AG04450 (cell line): Measurements from ENCODE around the gene PRDX3. TPM values are rescaled to one million over a fixed set of nuclear protein-coding genes. Genes with fewer than 3 reads are reported as not detected.
"Not testable (repeated sequence)": the region's sequence is repeated elsewhere in the genome, so short reads cannot be mapped to it uniquely, and the experiment has no call there.

ENCODE experiments used
- CTCF ChIA-PET: fragments of 300-600, 350-600 bp; formaldehyde crosslinking; extraction: SDS; loops from one replicate; lab custom pipeline; 2022; ENCODE audit warnings: antibody characterized with exemption, inconsistent platforms; lab: Charles Lee
- POLR2A ChIA-PET: fragments of 350-600 bp; formaldehyde crosslinking; extraction: SDS; loops from one replicate; lab custom pipeline; 2021; ENCODE audit warnings: antibody characterized with exemption, inconsistent platforms; lab: Yijun Ruan, JAX
- DNase-seq: peaks from one replicate; pipeline ENCODE4 v3.0.0-alpha.2; 2011; ENCODE audit warnings: low read depth, low spot score
- H3K27ac ChIP-seq: one replicate; pipeline ENCODE4 v1.5.1; 2012; ENCODE audit warnings: low read depth, low read length, control low read depth
- H3K27me3 ChIP-seq: one replicate; pipeline ENCODE4 v1.6.0; 2012; ENCODE audit warnings: low read length; ENCODE audit not compliant: control insufficient read depth, insufficient read depth
- H3K4me3 ChIP-seq: 2 replicates; pipeline ENCODE4 v1.5.1; 2011; ENCODE audit warnings: mild to moderate bottlenecking, low read depth, low read length, control low read depth
- H3K9me3 ChIP-seq: 2 replicates; pipeline ENCODE4 v1.5.1; 2012; ENCODE audit warnings: low read length; ENCODE audit not compliant: control insufficient read depth, insufficient read depth
- CTCF ChIP-seq: IDR thresholded peaks from 2 replicates; pipeline ENCODE4 v1.5.1; 2011; ENCODE audit warnings: low read depth, low read length, control low read depth, inconsistent platforms
- polyA plus RNA-seq: library from polyadenylated mRNA; depleted of rRNA; stranded (reverse); fragments of >200 nt; gene quantifications from 2 replicates; pipeline ENCODE4 v1.2.3, GENCODE V29; 2011

The PRDX3 gene
- polyA plus RNA-seq, 1 experiment: 373 TPM

DNA sequence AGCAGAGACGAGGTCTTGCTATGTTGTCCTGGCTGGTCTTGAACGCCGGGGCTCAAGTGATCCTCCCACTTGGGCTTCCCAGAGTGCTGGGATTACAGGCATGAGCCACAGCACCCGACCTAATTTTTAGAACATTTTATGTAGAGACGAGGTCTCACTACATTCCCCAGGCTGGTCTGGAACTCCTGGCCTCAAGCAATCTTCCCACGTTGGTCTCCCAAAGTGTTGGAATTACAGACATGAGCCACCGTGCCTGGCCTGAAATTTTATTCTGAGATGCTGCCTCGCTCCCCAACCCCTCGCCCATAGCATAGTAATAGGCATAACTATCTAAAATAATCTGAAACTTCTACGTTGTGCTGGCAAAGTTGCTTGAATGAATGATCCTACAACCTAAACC lies 35.0 kb downstream of the PRDX3 start:
- no peaks in the 10 kb centered on the region for H3K27me3 ChIP-seq
- CTCF ChIA-PET: no interaction called here
- no peak overlapping the region for H3K4me3 ChIP-seq
- no peaks in the 10 kb centered on the region for H3K9me3 ChIP-seq
- TF ChIP-seq CTCF: no peak
- no peak for DNase-seq
- POLR2A ChIA-PET: no interaction called here
- no peak overlapping the region for H3K27ac ChIP-seq

GRCh38 chr10:119140603-119141245 lies 37.9 kb downstream of the PRDX3 start:
- Histone ChIP-seq H3K27ac (no peak overlapping the region), H3K9me3 (no peaks in the 10 kb centered on the region), H3K27me3 (no peaks in the 10 kb centered on the region), H3K4me3 (no peak overlapping the region)
- ChIA-PET CTCF (interaction anchor here (0.9 kb wide), 1 partner anchor 9 kb away, joined by 4 read pairs; no protein-coding TSS in a partner anchor), POLR2A (no interaction called here)
- DNase-seq: no peak
- TF ChIP-seq CTCF: no peak

DNA sequence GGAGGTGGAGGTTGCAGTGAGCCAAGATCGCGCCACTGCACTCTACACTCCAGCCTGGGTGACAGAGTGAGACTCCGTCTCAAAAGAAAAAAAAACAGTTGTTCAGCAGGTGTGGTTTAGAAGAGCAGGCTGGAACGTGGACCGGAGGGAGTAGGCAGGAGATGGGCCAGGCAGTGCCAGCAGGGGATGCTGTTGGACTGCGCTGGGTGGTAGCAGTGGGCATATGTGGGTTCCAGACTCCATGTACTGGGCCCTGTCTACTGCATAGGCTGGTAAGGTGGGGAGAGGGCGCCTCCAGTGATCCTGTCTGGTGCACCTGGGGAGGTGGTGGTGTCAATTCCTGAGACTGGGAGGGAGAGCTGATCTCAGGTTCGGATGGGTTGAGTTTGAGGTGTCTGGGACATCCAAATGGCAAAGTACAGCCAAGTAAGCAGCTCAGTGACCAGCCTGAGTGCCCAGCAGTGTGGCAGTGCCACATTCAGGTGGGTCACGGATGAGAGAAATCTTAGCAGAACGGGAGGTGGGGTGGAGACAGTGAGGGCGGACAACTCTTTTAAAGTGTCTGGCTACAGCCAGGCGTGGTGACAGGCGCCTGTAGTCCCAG lies 39.0 kb downstream of the PRDX3 start:
- Histone ChIP-seq H3K4me3 (no peak overlapping the region), H3K9me3 (no peaks in the 10 kb centered on the region), H3K27ac (no peak overlapping the region), H3K27me3 (no peaks in the 10 kb centered on the region)
- DNase-seq: no peak
- POLR2A ChIA-PET: no interaction called here
- CTCF ChIA-PET: interaction anchor here (0.6 to 0.9 kb wide), 2 partner anchors 10 to 68 kb away, joined by 3 to 4 read pairs; no protein-coding TSS in a partner anchor
- peak; percentile 70 for TF ChIP-seq CTCF

DNA sequence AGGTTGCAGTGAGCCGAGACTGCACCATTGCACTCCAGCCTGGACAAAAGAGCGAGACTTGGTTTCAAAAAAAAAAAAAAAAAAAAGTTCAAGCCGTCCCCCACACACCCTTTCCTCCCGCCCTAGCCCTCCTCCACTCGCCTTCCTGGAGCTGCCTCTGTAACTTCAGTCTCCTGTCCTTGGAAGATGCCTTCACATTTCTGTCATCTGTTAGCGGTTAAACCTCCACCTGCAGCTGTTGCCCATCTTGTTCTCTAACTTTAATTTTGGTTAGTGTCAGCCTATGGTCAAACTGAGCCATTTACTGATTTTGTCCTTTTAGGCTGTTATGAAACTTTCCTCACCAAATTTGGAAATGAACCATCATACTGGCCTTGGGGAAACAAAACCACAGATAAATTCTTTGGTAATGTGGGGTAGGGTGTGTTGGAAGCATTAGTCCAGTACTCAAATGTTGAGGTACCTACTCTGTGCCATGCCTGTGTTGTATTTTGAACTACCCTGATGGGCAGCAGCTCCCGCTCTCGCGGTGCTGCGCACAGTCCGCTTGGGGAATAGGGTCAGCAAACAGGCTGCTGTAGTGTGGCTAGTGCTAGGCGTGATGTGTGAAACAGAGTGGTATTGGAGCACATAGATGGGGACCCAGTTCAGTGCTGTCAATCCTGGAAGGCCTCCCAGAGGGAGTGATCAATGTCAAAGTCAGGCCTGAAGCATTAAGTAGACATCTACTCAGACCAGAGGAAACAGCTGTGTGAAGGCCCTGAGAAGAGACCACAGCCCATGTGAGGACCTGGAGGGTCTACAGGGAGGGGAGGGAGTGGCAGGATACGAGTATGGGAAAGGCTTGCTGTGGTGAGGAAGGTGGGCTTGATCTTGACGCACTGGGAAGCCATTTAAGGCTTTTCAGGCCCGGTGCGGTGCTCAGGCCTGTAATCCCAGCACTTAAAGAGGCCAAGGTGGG lies 40.0 kb downstream of the PRDX3 start:
- ChIA-PET POLR2A (interaction anchor here (0.7 kb wide), 1 partner anchor 34 kb away, joined by 5 read pairs; no protein-coding TSS in a partner anchor), CTCF (interaction anchor here (0.7 kb wide), 1 partner anchor 514 kb away, joined by 8 read pairs; no protein-coding TSS in a partner anchor)
- no peak for TF ChIP-seq CTCF
- H3K27me3 ChIP-seq: no peaks in the 10 kb centered on the region
- DNase-seq: no peak
- no peak overlapping the region for H3K4me3 ChIP-seq
- H3K27ac ChIP-seq: no peak overlapping the region
- no peaks in the 10 kb centered on the region for H3K9me3 ChIP-seq

DNA sequence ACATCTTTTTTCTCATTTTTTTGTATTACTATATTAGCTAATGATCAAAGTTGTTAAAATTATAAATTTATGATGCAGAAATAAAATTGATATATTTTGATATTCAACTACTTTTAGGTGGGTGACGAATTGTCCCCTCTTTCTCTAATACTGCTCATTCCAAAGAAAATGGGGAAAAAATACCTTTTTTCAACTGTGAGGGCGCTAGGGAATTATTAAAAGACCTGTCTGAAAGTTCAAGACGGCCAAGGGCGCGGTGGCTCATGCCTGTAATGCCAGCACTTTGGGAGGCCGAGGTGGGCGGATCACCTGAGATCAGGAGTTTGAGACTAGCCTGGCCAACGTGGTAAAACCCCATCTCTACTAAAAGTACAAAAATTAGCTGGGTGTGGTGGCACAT lies 40.7 kb downstream of the PRDX3 start:
- H3K27me3 ChIP-seq, H3K27ac ChIP-seq, CTCF ChIA-PET, POLR2A ChIA-PET, DNase-seq, H3K4me3 ChIP-seq, H3K9me3 ChIP-seq: not testable (repeated sequence)
